K562 (cell line): ENCODE measurements around the gene EXT2. TPM values are rescaled to one million over a fixed set of nuclear protein-coding genes. Genes with fewer than 3 reads are reported as not detected.

Experiments used
- ATAC-seq: fragments of 200-7000 bp; cut with Tn5 transposase; 3 replicates; pipeline ENCODE4 v1.9.1; 2020; ENCODE audit warnings: moderate library complexity
- BruUV-seq: library from RNA; stranded (reverse); fragments of 400-500 nt; replicated peaks from 2 replicates; lab custom pipeline; 2021; lab: Mats Ljungman, UMichigan
- CTCF ChIA-PET: fragments of 300-600 bp; formaldehyde crosslinking; extraction: SDS; loops from one replicate; lab custom pipeline; 2021; ENCODE audit warnings: low intra/inter-chr PET ratio; lab: Yijun Ruan, JAX
- POLR2A ChIA-PET: fragments of 300-600, 350-650 bp; sonication (Branson Sonifier 250); formaldehyde crosslinking; extraction: SDS; loops from one replicate; lab custom pipeline; 2021; ENCODE audit warnings: antibody characterized with exemption, inconsistent platforms; lab: Yijun Ruan, JAX
- DNase-seq, 4 experiments: peaks; one replicate each; pipeline versions ENCODE4 v3.0.0 to v3.0.0-alpha.2; 2011 to 2018; ENCODE audit warnings: low spot score in 3 of 4, mixed read lengths in 3 of 4; ENCODE audit errors: extremely low read depth in 1 of 4
- FAIRE-seq: peaks from 2 replicates; lab custom pipeline; 2011; peaks lifted over from hg19 to GRCh38; lab: Jason Lieb, UNC
- H2AFZ ChIP-seq: 2 replicates; pipeline ENCODE4 v1.6.0; 2011; ENCODE audit warnings: low read depth, low read length, control low read depth, inconsistent platforms
- H3K27ac ChIP-seq: fragments of 200-600 bp; 3 replicates; pipeline ENCODE4 v1.8.0; 2011; ENCODE audit warnings: low read depth, mild to moderate bottlenecking, control low read depth, inconsistent platforms, low read length, moderate library complexity, mixed read lengths; ENCODE audit errors: extremely low read depth
- H3K27me3 ChIP-seq, 2 experiments: fragments of 300-600 bp in 1 of 2; 2 replicates in 1 of 2; 3 replicates in 1 of 2; pipeline versions ENCODE4 v1.6.0 to v1.8.0; 2011; ENCODE audit warnings: inconsistent platforms in 2 of 2, low read length in 2 of 2, mild to moderate bottlenecking in 1 of 2, mixed read lengths in 1 of 2, moderate library complexity in 1 of 2; ENCODE audit not compliant: control insufficient read depth in 2 of 2, insufficient read depth in 2 of 2
- H3K36me3 ChIP-seq: fragments of 300-600 bp; 3 replicates; pipeline ENCODE4 v1.8.0; 2011; ENCODE audit warnings: mild to moderate bottlenecking, low read length, inconsistent platforms; ENCODE audit not compliant: control insufficient read depth, insufficient read depth
- H3K4me1 ChIP-seq, 2 experiments: fragments of 200-600 bp in 1 of 2; replicated peaks in 1 of 2; 2 replicates in 1 of 2; 3 replicates in 1 of 2; pipeline versions ENCODE4 v1.5.1 to v1.8.0; 2011; ENCODE audit warnings: inconsistent platforms in 2 of 2, low read length in 2 of 2, mild to moderate bottlenecking in 1 of 2, mixed read lengths in 1 of 2, moderate library complexity in 1 of 2; ENCODE audit not compliant: control insufficient read depth in 2 of 2, insufficient read depth in 2 of 2
- H3K4me2 ChIP-seq: 2 replicates; pipeline ENCODE4 v1.6.1; 2011; ENCODE audit warnings: low read length, control low read depth, inconsistent platforms, mixed read lengths; ENCODE audit not compliant: insufficient read depth
- H3K4me3 ChIP-seq: fragments of 200-600 bp; sonication (generic), shearing (Covaris generic); 2 replicates; pipeline ENCODE4 v1.5.1; 2016; ENCODE audit warnings: control low read depth, inconsistent platforms
- H3K79me2 ChIP-seq: fragments of 200-600 bp; 3 replicates; pipeline ENCODE4 v1.8.0; 2011; ENCODE audit warnings: low read length, inconsistent platforms; ENCODE audit not compliant: control insufficient read depth, insufficient read depth
- H3K9ac ChIP-seq, 2 experiments: 2 replicates each; pipeline versions ENCODE4 v1.6.0 to v1.6.1; 2011; ENCODE audit warnings: low read depth in 2 of 2, low read length in 2 of 2, control low read depth in 1 of 2, inconsistent platforms in 1 of 2, mild to moderate bottlenecking in 1 of 2, mixed read lengths in 1 of 2; ENCODE audit not compliant: insufficient read depth in 1 of 2
- H3K9me1 ChIP-seq: one replicate; pipeline ENCODE4 v1.6.0; 2011; ENCODE audit warnings: inconsistent platforms, mild to moderate bottlenecking, low read length, moderate library complexity; ENCODE audit not compliant: control insufficient read depth, insufficient read depth
- H3K9me3 ChIP-seq: replicated peaks from 2 replicates; pipeline ENCODE4 v1.5.1; 2011; ENCODE audit warnings: low read depth, low read length, inconsistent platforms; ENCODE audit not compliant: control insufficient read depth, insufficient read depth
- H4K20me1 ChIP-seq: replicated peaks from 2 replicates; pipeline ENCODE4 v1.6.1; 2011; ENCODE audit warnings: low read length, inconsistent platforms, mixed read lengths; ENCODE audit not compliant: control insufficient read depth, insufficient read depth
- ARID2 ChIP-seq: fragments of 450-650 bp; IDR thresholded peaks from 2 replicates; pipeline ENCODE4 v1.6.1; 2017; ENCODE audit warnings: antibody characterized with exemption, mild to moderate bottlenecking
- CBFB ChIP-seq: sonication (generic); formaldehyde crosslinking; IDR thresholded peaks from 2 replicates; pipeline ENCODE4 v1.4.0; 2020; ENCODE audit warnings: mild to moderate bottlenecking, missing genetic modification reagents
- E2F8 ChIP-seq: fragments of 450-650 bp; IDR thresholded peaks from 2 replicates; pipeline ENCODE4 v1.7.1; 2018; ENCODE audit warnings: mild to moderate bottlenecking, low read depth; ENCODE audit not compliant: partially characterized antibody
- ELF2 ChIP-seq: fragments of 250-450 bp; sonication (Bioruptor Pico); IDR thresholded peaks from 2 replicates; pipeline ENCODE4 v1.5.0; 2021; ENCODE audit warnings: mild to moderate bottlenecking
- HNRNPL ChIP-seq: fragments of 200-400 bp; formaldehyde crosslinking; IDR thresholded peaks from 2 replicates; pipeline ENCODE4 v1.6.1; 2017; ENCODE audit warnings: low read depth, mild to moderate bottlenecking, low read length
- NCOR1 ChIP-seq: fragments of 450-650 bp; IDR thresholded peaks from 2 replicates; pipeline ENCODE4 v1.6.1; 2016; ENCODE audit warnings: mild to moderate bottlenecking, moderate library complexity
- POU5F1 ChIP-seq: fragments of 150-350 bp; IDR thresholded peaks from 2 replicates; pipeline ENCODE4 v1.6.1; 2014; ENCODE audit warnings: borderline replicate concordance, low read length, low read depth, mild to moderate bottlenecking; ENCODE audit not compliant: partially characterized antibody
- RBBP5 ChIP-seq: fragments of 200-600 bp; sonication (generic); IDR thresholded peaks from 2 replicates; pipeline ENCODE4 v1.6.1; 2012; ENCODE audit warnings: borderline replicate concordance, mild to moderate bottlenecking, low read length, control low read depth, inconsistent platforms; ENCODE audit not compliant: insufficient read depth, poor library complexity, severe bottlenecking
- RBM14 ChIP-seq: fragments of 200-400 bp; formaldehyde crosslinking; IDR thresholded peaks from 2 replicates; pipeline ENCODE4 v1.6.1; 2018; ENCODE audit warnings: low read depth, mild to moderate bottlenecking, low read length, moderate library complexity, borderline replicate concordance; ENCODE audit not compliant: insufficient read depth
- RFX1 ChIP-seq: fragments of 450-650 bp; IDR thresholded peaks from 2 replicates; pipeline ENCODE4 v1.6.1; 2016; ENCODE audit warnings: mild to moderate bottlenecking, moderate library complexity
- TCF15 ChIP-seq: fragments of 250-450 bp; sonication (Bioruptor Pico); IDR thresholded peaks from 2 replicates; pipeline ENCODE4 v1.8.0; 2022; ENCODE audit warnings: moderate library complexity, mild to moderate bottlenecking, inconsistent platforms
- TCF7 ChIP-seq: sonication (generic); IDR thresholded peaks from 2 replicates; pipeline ENCODE4 v1.6.1; 2016; ENCODE audit warnings: antibody characterized with exemption, borderline replicate concordance
- ZNF165 ChIP-seq: fragments of 250-450 bp; sonication (Bioruptor Pico); IDR thresholded peaks from 2 replicates; pipeline ENCODE4 v1.4.0; 2020; ENCODE audit warnings: borderline replicate concordance
- ZNF583 ChIP-seq: fragments of 250-450 bp; sonication (Bioruptor Pico); IDR thresholded peaks from 2 replicates; pipeline ENCODE4 v1.4.0; 2020
- ZSCAN29 ChIP-seq: fragments of 450-650 bp; IDR thresholded peaks from 2 replicates; pipeline ENCODE4 v1.6.1; 2017
- WGBS: fragments of 100-300 bp; shearing (Covaris generic); methylation state at CpG from one replicate; pipeline ENCODE4 v1.1.6; 2016; ENCODE audit warnings: low coverage, mixed read lengths; ENCODE audit not compliant: insufficient coverage; ENCODE audit errors: missing lambda C conversion rate; 5-methylcytosine and 5-hydroxymethylcytosine counted together
- in situ Hi-C: fragments of 300-500 bp; cut with MboI; formaldehyde crosslinking; loops from 4 replicates; pipeline ENCODE4 v1.15.0; 2018; ENCODE audit warnings: inconsistent platforms, mixed read lengths
- intact Hi-C: fragments of 100-400 bp; cut with micrococcal nuclease; formaldehyde crosslinking; loops from 2 replicates; pipeline ENCODE4 v1.14.2; 2022
- polyA plus RNA-seq, 8 experiments: library from polyadenylated mRNA; depleted of rRNA in 4 of 8; stranded (reverse) in 5 of 8; unstranded in 3 of 8; fragments of >200 nt; fragmentation: Nextera tagmentation in 2 of 8; fragmentation: Illumina TruSeq in 1 of 8; extraction: Ambion mirVana in 2 of 8; extraction: Trizol in 1 of 8; gene quantifications; 2 replicates each; pipeline versions ENCODE4 v1.2.1 to v1.2.3, GENCODE V29; 2011 to 2014; ENCODE audit warnings: inconsistent platforms in 1 of 8, missing spikeins in 1 of 8
- total RNA-seq, 7 experiments: library from RNA; depleted of rRNA in 6 of 7; stranded (reverse); fragments of >200 nt in 6 of 7; fragmentation: Illumina TruSeq in 2 of 7; extraction: Trizol in 2 of 7; gene quantifications; 2 replicates each; pipeline versions ENCODE4 v1.2.1 to v1.2.3, GENCODE V29; 2011 to 2021; ENCODE audit warnings: low replicate concordance in 1 of 7

The EXT2 gene
- total and polyA plus RNA-seq, 9 of the 15 experiments (the other 6 are each of a cell fraction or from before 2014, with no cell fraction given), result 7.5 to 52.1 (median 38.1) TPM

GRCh38 chr11:44046182-44046581, 49.3 kb upstream of the EXT2 start:
- no peak overlapping the region for H3K9ac ChIP-seq
- H3K36me3 ChIP-seq, result no peaks in the 10 kb centered on the region
- no peak for FAIRE-seq
- H2AFZ ChIP-seq, result no peak overlapping the region
- H3K79me2 ChIP-seq, result no peaks in the 10 kb centered on the region
- intact Hi-C loops, result no loop called here
- no peak overlapping the region for H3K4me3 ChIP-seq
- no peak for ATAC-seq
- no peak overlapping the region for H3K27ac ChIP-seq
- BruUV-seq, result no TSS peak
- WGBS, result 0% methylated on average over 2 of the region's 2 CpGs
- H4K20me1 ChIP-seq, result no peaks in the 10 kb centered on the region
- peaks cover 5% of the 10 kb centered on the region for H3K9me1 ChIP-seq
- H3K4me1 ChIP-seq, result no peaks in the 10 kb centered on the region; a peak in 1 of 5 replicates
- H3K27me3 ChIP-seq, result peaks cover 0 to 6% of the 10 kb centered on the region in 2 experiments; a peak in 4 of 5 replicates
- no peak for DNase-seq
- in situ Hi-C loops, result no loop called here
- POLR2A ChIA-PET, result interaction anchor here (0.7 kb wide), 1 partner anchor 405 kb away, joined by 3 read pairs; no protein-coding TSS in a partner anchor
- H3K9me3 ChIP-seq, result no peaks in the 10 kb centered on the region
- H3K4me2 ChIP-seq, result no peak overlapping the region
- TF ChIP-seq ZNF165 (no peak), TCF7 (no peak), ZNF583 (CRISPR knock-in tag) (no peak), POU5F1 (no peak), ELF2 (CRISPR knock-in tag) (no peak), ARID2 (no peak), CBFB (no peak), RBBP5 (no peak), HNRNPL (no peak), ZSCAN29 (no peak), RBM14 (no peak), RFX1 (no peak), TCF15 (CRISPR knock-in tag) (no peak), NCOR1 (no peak), E2F8 (no peak)
- CTCF ChIA-PET, result no interaction called here
